ENCODE measurements around the gene NANOS3. TPM values are rescaled to one million over a fixed set of nuclear protein-coding genes. Genes with fewer than 3 reads are reported as not detected.

NANOS3 gene
- total RNA-seq, 1 experiment from 2014 or later: not detected

- TF ChIP-seq REST (IDR thresholded peaks at IDR 0.05; ENCODE audit: low read depth): no peak
- peak; percentile 89 for TF ChIP-seq EGR1 (IDR thresholded peaks at IDR 0.05; ENCODE audit: low read depth)
- peak; percentile 100 for TF ChIP-seq CBX3 (IDR thresholded peaks at IDR 0.05; ENCODE audit: low read depth)
- no peak for TF ChIP-seq JUND (IDR thresholded peaks at IDR 0.05)
- TF ChIP-seq ELF1 (IDR thresholded peaks at IDR 0.05; ENCODE audit: borderline replicate concordance, low read depth): no peak
- TF ChIP-seq ZNF274 (IDR thresholded peaks at IDR 0.05; ENCODE audit: low read depth, low read length): no peak
- TF ChIP-seq RAD21 (IDR thresholded peaks at IDR 0.05; ENCODE audit: low read depth): no peak
- TF ChIP-seq POLR2A (IDR thresholded peaks at IDR 0.05; ENCODE audit: borderline replicate concordance, extremely low read depth, insufficient read depth, insufficient read length): no peak
- TF ChIP-seq SRF (IDR thresholded peaks at IDR 0.05; ENCODE audit: low read depth): no peak
- peak; percentile 75; the same call in 1 of the 2 replicates for TF ChIP-seq ZFX (IDR thresholded peaks at IDR 0.05)
- no peak for TF ChIP-seq FOSL1 (IDR thresholded peaks at IDR 0.05; ENCODE audit: low read depth)
- TF ChIP-seq SP1 (IDR thresholded peaks at IDR 0.05; ENCODE audit: low read depth): peak; percentile 49; the same call in 1 of the 2 replicates
- TF ChIP-seq POLR2AphosphoS5 (IDR thresholded peaks at IDR 0.05; ENCODE audit: low read depth, low read length): peak; percentile 63
These were observed 28.9 kb downstream of the NANOS3 start, which contains the start of the genes BRME1 and CC2D1A (continued) for GRCh38 chr19:13905634-13906520.
